Heart left ventricle (tissue), 13 donors: ENCODE results near the gene OTOA.
"Not testable (repeated sequence)": the region's sequence is repeated elsewhere in the genome, so short reads cannot be mapped to it uniquely, and the experiment has no call there.

Experiments used
- CTCF ChIP-seq, 12 donors: fragments of 200-600 bp; sonication (generic) in 4 of 12; IDR thresholded peaks; one replicate each; pipeline versions ENCODE4 v1.5.0 to v1.8.0; 2018 to 2022; ENCODE audit warnings: antibody characterized with exemption in 12 of 12, mild to moderate bottlenecking in 5 of 12
- POLR2A ChIP-seq, 2 donors: fragments of 450-650 bp; IDR thresholded peaks; one replicate each; pipeline ENCODE4 v1.6.1; 2017; ENCODE audit warnings: antibody characterized with exemption in 2 of 2, mild to moderate bottlenecking in 2 of 2, moderate library complexity in 2 of 2
- donor health status: ischemic (EF 13 %, LVEDD 7.1; RV severe dilation, severe dysfunction).
- donor health status: DM: no; HTN: yes; CAD: no.
- donor health status: DM: no; HTN: no; CAD: no.
- donor health status: ischemic (EF 25% LVEDD 6.9; RV normal size, moderate dysfunction).
- donor health status: ischemic (EF 25% LVEDD 5.7; RV mildly dilated, moderate dysfunction).
- donor health status: ischemic (EF 35%, LVEDD 5.7; RV mildly dilated, moderate dysfunction).
- donor health status: nonischemic (EF 11% LVEDD 7.7; RV severe dilation, severe dysfunction).
- donor health status: DM: yes; HTN: yes; CAD: no.
- donor health status: PGD.
- donor health status: ischemic (EF 29% LVEDD 5.4; RV normal size, mild dysfunction).
- donor health status: nonischemic (EF 23%, LVEDD 6.1; RV moderate dilation, normal function).

GRCh38 chr16:21680714-21681113 is 16.9 kb downstream of the OTOA start:
- not testable (repeated sequence) for TF ChIP-seq CTCF, POLR2A (IDR thresholded peaks at IDR 0.05)
